Cardiac muscle cell (in vitro differentiated cells and primary cell): ENCODE data around the gene LRRC17. TPM values are rescaled to one million over a fixed set of nuclear protein-coding genes. Genes with fewer than 3 reads are reported as not detected.

ENCODE experiments used
- DNase-seq, 2 donors: peaks; one replicate each; pipeline versions ENCODE4 v3.0.0 to v3.0.0-alpha.2; 2010 to 2017; ENCODE audit warnings: low read depth in 1 of 2, low spot score in 1 of 2
- H3K27ac ChIP-seq: fragments of 200-600 bp; sonication (generic); 2 replicates; pipeline ENCODE4 v1.5.1; 2016
- H3K27me3 ChIP-seq: fragments of 200-600 bp; sonication (generic); 2 replicates; pipeline ENCODE4 v1.6.0; 2016; ENCODE audit warnings: control low read depth
- H3K36me3 ChIP-seq: fragments of 200-600 bp; sonication (generic); 2 replicates; pipeline ENCODE4 v1.5.1; 2016; ENCODE audit warnings: control low read depth
- H3K4me1 ChIP-seq: fragments of 200-600 bp; sonication (generic); 2 replicates; pipeline ENCODE4 v1.8.1; 2017; ENCODE audit warnings: low read depth, mild to moderate bottlenecking, mixed run types
- H3K4me3 ChIP-seq: fragments of 200-600 bp; sonication (generic); 2 replicates; pipeline ENCODE4 v1.5.1; 2016; ENCODE audit warnings: mild to moderate bottlenecking
- H3K9me3 ChIP-seq: fragments of 200-600 bp; sonication (generic); 2 replicates; pipeline ENCODE4 v1.5.1; 2017; ENCODE audit warnings: low read depth, mild to moderate bottlenecking, control low read depth
- CTCF ChIP-seq: IDR thresholded peaks from 2 replicates; pipeline ENCODE4 v1.5.1; 2012; ENCODE audit warnings: low read depth, mild to moderate bottlenecking, low read length
- polyA plus RNA-seq: library from polyadenylated mRNA; unstranded; fragments of >200 nt; fragmentation: Nextera tagmentation; extraction: Ambion mirVana; gene quantifications from 2 replicates; pipeline ENCODE4 v1.2.1, GENCODE V29; 2016
- total RNA-seq: library from RNA; depleted of rRNA; stranded (reverse); fragments of >200 nt; gene quantifications from 2 replicates; pipeline ENCODE4 v1.2.3, GENCODE V29; 2016

Gene LRRC17
- 5.7 and 9.7 TPM in 2 replicates for total RNA-seq
- 4.3 and 8.0 TPM in 2 replicates for polyA plus RNA-seq

- Histone ChIP-seq H3K27ac (peak within 1 kb of the TSS; percentile 57), H3K9me3 (no peaks in the 10 kb centered on the region), H3K4me1 (no peaks in the 10 kb centered on the region), H3K27me3 (no peaks in the 10 kb centered on the region), H3K4me3 (no peak within 1 kb of the TSS), H3K36me3 (no peaks in the 10 kb centered on the region)
- TF ChIP-seq CTCF, result no peak
- DNase-seq, result peak; percentile 82 to 96
These were observed at the start of gene LRRC17 for GRCh38 chr7:102912742-102913141. TSS of gene LRRC17 (plus strand) at chr7:102913000. CDS start at chr7:102933914, 20,914 bp downstream.

GRCh38 chr7:102864958-102865357 is 47.8 kb upstream of the LRRC17 start:
- Histone ChIP-seq H3K4me3 (no peak overlapping the region), H3K27ac (no peak overlapping the region), H3K9me3 (no peaks in the 10 kb centered on the region), H3K36me3 (no peaks in the 10 kb centered on the region), H3K27me3 (no peaks in the 10 kb centered on the region), H3K4me1 (no peaks in the 10 kb centered on the region)
- TF ChIP-seq CTCF, result no peak
- DNase-seq, result peak in 1 of 2 donors; percentile 46

- no peak for DNase-seq
- no peaks in the 10 kb centered on the region for H3K9me3 ChIP-seq
These were observed 46.1 kb upstream of the LRRC17 start for GRCh38 chr7:102866535-102867215.

GRCh38 chr7:102869195-102869594 is 43.6 kb upstream of the LRRC17 start:
- DNase-seq, result no peak
- H3K27me3 ChIP-seq, result no peaks in the 10 kb centered on the region
- TF ChIP-seq CTCF, result no peak
- no peak overlapping the region for H3K27ac ChIP-seq
- H3K9me3 ChIP-seq, result no peaks in the 10 kb centered on the region
- H3K4me1 ChIP-seq, result no peaks in the 10 kb centered on the region
- no peaks in the 10 kb centered on the region for H3K36me3 ChIP-seq
- H3K4me3 ChIP-seq, result no peak overlapping the region

More at GRCh38 chr7:102866535-102867215, 46.1 kb upstream of the LRRC17 start:
- H3K27me3 ChIP-seq, result no peaks in the 10 kb centered on the region
- no peak overlapping the region for H3K27ac ChIP-seq
- no peak overlapping the region for H3K4me3 ChIP-seq
- H3K4me1 ChIP-seq, result no peaks in the 10 kb centered on the region
- H3K36me3 ChIP-seq, result no peaks in the 10 kb centered on the region
- TF ChIP-seq CTCF, result no peak

GRCh38 chr7:102872460-102872859 is 40.3 kb upstream of the LRRC17 start:
- no peak overlapping the region for H3K4me3 ChIP-seq
- H3K9me3 ChIP-seq, result no peaks in the 10 kb centered on the region
- H3K4me1 ChIP-seq, result no peaks in the 10 kb centered on the region
- H3K27me3 ChIP-seq, result no peaks in the 10 kb centered on the region
- no peak for TF ChIP-seq CTCF
- peak in 1 of 2 donors; percentile 88 for DNase-seq
- no peaks in the 10 kb centered on the region for H3K36me3 ChIP-seq
- H3K27ac ChIP-seq, result no peak overlapping the region
